ENCODE measurements around the gene FGFR3. TPM values are rescaled to one million over a fixed set of nuclear protein-coding genes. Genes with fewer than 3 reads are reported as not detected.

The FGFR3 gene
- total and polyA plus RNA-seq, 9 of the 15 experiments (the other 6 are each of a cell fraction or from before 2014, with no cell fraction given), result 1.2 to 60.4 (median 12.7) TPM

DNA sequence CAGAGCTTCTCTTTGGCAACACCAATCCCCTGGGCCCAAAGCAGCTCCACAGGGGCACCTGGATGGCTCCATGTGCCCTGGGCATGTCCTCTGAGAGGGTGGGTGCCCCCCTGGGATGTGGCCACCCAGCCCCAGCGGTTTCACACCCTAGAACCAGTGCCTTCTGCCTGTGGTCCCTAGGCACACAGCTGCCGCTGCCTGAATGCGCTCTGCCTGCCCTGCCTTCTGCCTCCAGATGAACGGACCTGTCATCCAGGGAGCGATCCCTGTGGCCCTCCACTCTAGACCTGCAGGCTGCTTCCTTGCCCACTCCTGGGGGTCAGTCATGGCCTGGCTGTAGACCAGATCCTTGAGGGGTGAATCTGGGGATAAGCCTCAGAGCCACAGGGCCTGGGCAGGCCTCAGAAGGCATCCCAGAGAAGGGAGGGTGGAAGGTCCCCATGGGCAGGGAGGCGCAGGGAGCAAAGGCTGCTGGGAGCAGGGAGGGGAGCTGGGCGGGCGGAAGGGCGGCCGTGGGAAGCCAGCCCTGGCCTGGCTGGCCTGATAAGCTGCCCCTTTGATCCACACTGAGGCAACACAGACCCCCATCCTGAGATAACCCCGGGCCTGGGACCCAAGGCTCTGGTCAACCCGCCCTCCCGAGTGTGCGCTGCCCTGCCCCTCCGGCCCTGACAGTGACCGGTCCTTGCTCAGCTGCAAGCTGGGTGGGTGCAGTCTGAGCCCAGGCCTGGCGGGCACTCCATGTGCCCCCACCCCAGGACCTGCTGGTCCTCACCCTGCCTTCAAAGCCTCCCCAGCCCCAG is 8.1 kb upstream of the FGFR3 start (continued):
- TF ChIP-seq RAD21 (CRISPR knock-in tag; conservative IDR thresholded peaks at IDR 0.05 in 1 of 2, IDR thresholded peaks at IDR 0.05 in 1 of 2) (no peak), RBM39 (optimal IDR thresholded peaks at IDR 0.05; ENCODE audit: low read depth, low read length) (no peak), ARHGAP35 (IDR thresholded peaks at IDR 0.05; ENCODE audit: partially characterized antibody) (no peak), ZNF217 (CRISPR knock-in tag; IDR thresholded peaks at IDR 0.05) (no peak), NFIC (IDR thresholded peaks at IDR 0.05) (peak; percentile 84), NR2C2 (CRISPR knock-in tag; IDR thresholded peaks at IDR 0.05) (no peak), NR2C2 (tag; IDR thresholded peaks at IDR 0.05) (0 out of 2 replicates have a peak, but pooled peaks have one; percentile 34), ZNF76 (CRISPR knock-in tag; IDR thresholded peaks at IDR 0.05; ENCODE audit: borderline replicate concordance) (0 out of 2 replicates have a peak, but pooled peaks have one; percentile 59), NBN (IDR thresholded peaks at IDR 0.05; ENCODE audit: low read depth) (peak; percentile 64; the same call in 1 of the 2 replicates), CBX8 (IDR thresholded peaks at IDR 0.05; ENCODE audit: borderline replicate concordance, extremely low read depth, low read depth, low read length, poor library complexity, severe bottlenecking) (no peak), ZNF445 (CRISPR knock-in tag; IDR thresholded peaks at IDR 0.05; ENCODE audit: low read depth) (no peak)
- TF ChIP-seq, protein P1, sequence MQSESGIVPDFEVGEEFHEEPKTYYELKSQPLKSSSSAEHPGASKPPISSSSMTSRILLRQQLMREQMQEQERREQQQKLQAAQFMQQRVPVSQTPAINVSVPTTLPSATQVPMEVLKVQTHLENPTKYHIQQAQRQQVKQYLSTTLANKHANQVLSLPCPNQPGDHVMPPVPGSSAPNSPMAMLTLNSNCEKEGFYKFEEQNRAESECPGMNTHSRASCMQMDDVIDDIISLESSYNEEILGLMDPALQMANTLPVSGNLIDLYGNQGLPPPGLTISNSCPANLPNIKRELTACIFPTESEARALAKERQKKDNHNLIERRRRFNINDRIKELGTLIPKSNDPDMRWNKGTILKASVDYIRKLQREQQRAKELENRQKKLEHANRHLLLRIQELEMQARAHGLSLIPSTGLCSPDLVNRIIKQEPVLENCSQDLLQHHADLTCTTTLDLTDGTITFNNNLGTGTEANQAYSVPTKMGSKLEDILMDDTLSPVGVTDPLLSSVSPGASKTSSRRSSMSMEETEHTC (IDR thresholded peaks at IDR 0.05), result no peak
- TF ChIP-seq, protein P2, sequence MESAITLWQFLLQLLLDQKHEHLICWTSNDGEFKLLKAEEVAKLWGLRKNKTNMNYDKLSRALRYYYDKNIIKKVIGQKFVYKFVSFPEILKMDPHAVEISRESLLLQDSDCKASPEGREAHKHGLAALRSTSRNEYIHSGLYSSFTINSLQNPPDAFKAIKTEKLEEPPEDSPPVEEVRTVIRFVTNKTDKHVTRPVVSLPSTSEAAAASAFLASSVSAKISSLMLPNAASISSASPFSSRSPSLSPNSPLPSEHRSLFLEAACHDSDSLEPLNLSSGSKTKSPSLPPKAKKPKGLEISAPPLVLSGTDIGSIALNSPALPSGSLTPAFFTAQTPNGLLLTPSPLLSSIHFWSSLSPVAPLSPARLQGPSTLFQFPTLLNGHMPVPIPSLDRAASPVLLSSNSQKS (CRISPR knock-in tag; IDR thresholded peaks at IDR 0.05), result no peak
- TF ChIP-seq, protein P3, sequence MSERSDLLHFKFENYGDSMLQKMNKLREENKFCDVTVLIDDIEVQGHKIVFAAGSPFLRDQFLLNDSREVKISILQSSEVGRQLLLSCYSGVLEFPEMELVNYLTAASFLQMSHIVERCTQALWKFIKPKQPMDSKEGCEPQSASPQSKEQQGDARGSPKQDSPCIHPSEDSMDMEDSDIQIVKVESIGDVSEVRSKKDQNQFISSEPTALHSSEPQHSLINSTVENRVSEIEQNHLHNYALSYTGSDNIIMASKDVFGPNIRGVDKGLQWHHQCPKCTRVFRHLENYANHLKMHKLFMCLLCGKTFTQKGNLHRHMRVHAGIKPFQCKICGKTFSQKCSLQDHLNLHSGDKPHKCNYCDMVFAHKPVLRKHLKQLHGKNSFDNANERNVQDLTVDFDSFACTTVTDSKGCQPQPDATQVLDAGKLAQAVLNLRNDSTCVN (CRISPR knock-in tag; IDR thresholded peaks at IDR 0.05), result no peak
- TF ChIP-seq, protein P4, sequence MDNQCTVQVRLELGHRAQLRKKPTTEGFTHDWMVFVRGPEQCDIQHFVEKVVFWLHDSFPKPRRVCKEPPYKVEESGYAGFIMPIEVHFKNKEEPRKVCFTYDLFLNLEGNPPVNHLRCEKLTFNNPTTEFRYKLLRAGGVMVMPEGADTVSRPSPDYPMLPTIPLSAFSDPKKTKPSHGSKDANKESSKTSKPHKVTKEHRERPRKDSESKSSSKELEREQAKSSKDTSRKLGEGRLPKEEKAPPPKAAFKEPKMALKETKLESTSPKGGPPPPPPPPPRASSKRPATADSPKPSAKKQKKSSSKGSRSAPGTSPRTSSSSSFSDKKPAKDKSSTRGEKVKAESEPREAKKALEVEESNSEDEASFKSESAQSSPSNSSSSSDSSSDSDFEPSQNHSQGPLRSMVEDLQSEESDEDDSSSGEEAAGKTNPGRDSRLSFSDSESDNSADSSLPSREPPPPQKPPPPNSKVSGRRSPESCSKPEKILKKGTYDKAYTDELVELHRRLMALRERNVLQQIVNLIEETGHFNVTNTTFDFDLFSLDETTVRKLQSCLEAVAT (IDR thresholded peaks at IDR 0.05), result no peak
- TF ChIP-seq, protein P5, sequence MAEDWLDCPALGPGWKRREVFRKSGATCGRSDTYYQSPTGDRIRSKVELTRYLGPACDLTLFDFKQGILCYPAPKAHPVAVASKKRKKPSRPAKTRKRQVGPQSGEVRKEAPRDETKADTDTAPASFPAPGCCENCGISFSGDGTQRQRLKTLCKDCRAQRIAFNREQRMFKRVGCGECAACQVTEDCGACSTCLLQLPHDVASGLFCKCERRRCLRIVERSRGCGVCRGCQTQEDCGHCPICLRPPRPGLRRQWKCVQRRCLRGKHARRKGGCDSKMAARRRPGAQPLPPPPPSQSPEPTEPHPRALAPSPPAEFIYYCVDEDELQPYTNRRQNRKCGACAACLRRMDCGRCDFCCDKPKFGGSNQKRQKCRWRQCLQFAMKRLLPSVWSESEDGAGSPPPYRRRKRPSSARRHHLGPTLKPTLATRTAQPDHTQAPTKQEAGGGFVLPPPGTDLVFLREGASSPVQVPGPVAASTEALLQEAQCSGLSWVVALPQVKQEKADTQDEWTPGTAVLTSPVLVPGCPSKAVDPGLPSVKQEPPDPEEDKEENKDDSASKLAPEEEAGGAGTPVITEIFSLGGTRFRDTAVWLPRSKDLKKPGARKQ (CRISPR knock-in tag; IDR thresholded peaks at IDR 0.05), result no peak
